H1 (cell line): ENCODE measurements around the gene MRPS14. TPM values are rescaled to one million over a fixed set of nuclear protein-coding genes. Genes with fewer than 3 reads are reported as not detected.

Experiments
- CTCF ChIA-PET: fragments of 300-600 bp; sonication (Branson Sonifier 250); formaldehyde crosslinking; loops from one replicate; lab custom pipeline; 2021; ENCODE audit not compliant: partially characterized antibody; lab: Charles Lee
- POLR2A ChIA-PET: fragments of 300-600 bp; sonication (Branson Sonifier 250); formaldehyde crosslinking; loops from one replicate; lab custom pipeline; 2021; ENCODE audit warnings: inconsistent platforms; ENCODE audit not compliant: partially characterized antibody; lab: Charles Lee
- DNase-seq, 2 experiments: peaks; one replicate each; pipeline versions ENCODE4 v3.0.0 to v3.0.0-alpha.2; 2010 to 2022; ENCODE audit warnings: low spot score in 2 of 2, low read depth in 1 of 2, mixed read lengths in 1 of 2
- FAIRE-seq: peaks from 2 replicates; lab custom pipeline; 2011; peaks lifted over from hg19 to GRCh38; lab: Jason Lieb, UNC
- H2AFZ ChIP-seq: 2 replicates; pipeline ENCODE4 v1.8.1; 2012; ENCODE audit warnings: low read length, inconsistent platforms
- H2AK5ac ChIP-seq: 2 replicates; pipeline ENCODE4 v1.6.1; 2013; ENCODE audit warnings: low read depth, low read length
- H2BK120ac ChIP-seq: replicated peaks from 2 replicates; pipeline ENCODE3; 2013; ENCODE audit warnings: low read depth, low read length, inconsistent platforms
- H2BK12ac ChIP-seq: 2 replicates; pipeline ENCODE4 v1.6.1; 2013; ENCODE audit warnings: low read depth, low read length
- H2BK15ac ChIP-seq: 2 replicates; pipeline ENCODE4 v1.6.1; 2013; ENCODE audit warnings: low read length
- H2BK20ac ChIP-seq: 2 replicates; pipeline ENCODE4 v1.6.1; 2013; ENCODE audit warnings: low read length
- H2BK5ac ChIP-seq: 2 replicates; pipeline ENCODE4 v1.6.1; 2013; ENCODE audit warnings: low read depth, low read length
- H3K14ac ChIP-seq: 2 replicates; pipeline ENCODE4 v1.6.1; 2013; ENCODE audit warnings: inconsistent platforms; ENCODE audit not compliant: insufficient read length
- H3K18ac ChIP-seq: 2 replicates; pipeline ENCODE4 v1.6.1; 2013; ENCODE audit warnings: low read length; ENCODE audit errors: extremely low read depth
- H3K23ac ChIP-seq: 2 replicates; pipeline ENCODE4 v1.6.1; 2013; ENCODE audit warnings: inconsistent platforms; ENCODE audit not compliant: insufficient read length
- H3K23me2 ChIP-seq: 2 replicates; pipeline ENCODE4 v1.6.1; 2013; ENCODE audit warnings: low read depth, low read length
- H3K27ac ChIP-seq: 2 replicates; pipeline ENCODE4 v1.6.1; 2011; ENCODE audit warnings: low read depth, low read length, inconsistent platforms
- H3K27me3 ChIP-seq, 4 experiments: replicated peaks in 1 of 4; 1 replicate in 1 of 4; 2 replicates in 3 of 4; pipeline versions ENCODE4 v1.6.1 to v1.8.1; 2011 to 2013; ENCODE audit warnings: low read length in 3 of 4, mild to moderate bottlenecking in 3 of 4, inconsistent platforms in 2 of 4, mixed read lengths in 2 of 4, moderate library complexity in 1 of 4; ENCODE audit not compliant: control insufficient read depth in 3 of 4, insufficient read depth in 3 of 4; ENCODE audit errors: extremely low read depth in 1 of 4
- H3K36me3 ChIP-seq, 4 experiments: 2 replicates each; pipeline versions ENCODE4 v1.6.1 to v1.8.1; 2011 to 2013; ENCODE audit warnings: mild to moderate bottlenecking in 4 of 4, low read length in 3 of 4, moderate library complexity in 2 of 4, control low read depth in 1 of 4, inconsistent platforms in 1 of 4; ENCODE audit not compliant: insufficient read depth in 4 of 4, control insufficient read depth in 2 of 4
- H3K4ac ChIP-seq: replicated peaks from 2 replicates; pipeline ENCODE3; 2013; ENCODE audit warnings: low read length, low read depth, mixed read lengths, inconsistent platforms; ENCODE audit not compliant: insufficient read length
- H3K4me1 ChIP-seq, 4 experiments: replicated peaks in 1 of 4; 1 replicate in 1 of 4; 2 replicates in 3 of 4; pipeline versions ENCODE4 v1.6.1 to v1.8.1; 2011 to 2013; ENCODE audit warnings: low read length in 3 of 4, inconsistent platforms in 2 of 4, mixed read lengths in 1 of 4; ENCODE audit not compliant: insufficient read depth in 4 of 4, control insufficient read depth in 3 of 4
- H3K4me2 ChIP-seq, 2 experiments: 2 replicates each; pipeline versions ENCODE4 v1.6.1 to v1.8.1; 2011 to 2013; ENCODE audit warnings: low read depth in 2 of 2, low read length in 2 of 2, control low read depth in 1 of 2, inconsistent platforms in 1 of 2, mild to moderate bottlenecking in 1 of 2; ENCODE audit not compliant: insufficient read depth in 1 of 2
- H3K4me3 ChIP-seq, 4 experiments: fragments of 200-600, 300-600 bp in 1 of 4; sonication (generic), shearing (Covaris generic), sonication (Bioruptor Twin) in 1 of 4; 2 replicates each; pipeline versions ENCODE4 v1.5.1 to v1.8.1; 2011 to 2016; ENCODE audit warnings: low read length in 4 of 4, low read depth in 3 of 4, control low read depth in 2 of 4, inconsistent platforms in 2 of 4, mild to moderate bottlenecking in 2 of 4, mixed read lengths in 1 of 4, moderate library complexity in 1 of 4; ENCODE audit not compliant: insufficient read depth in 2 of 4; ENCODE audit errors: extremely low read depth in 1 of 4
- H3K56ac ChIP-seq: replicated peaks from 2 replicates; pipeline ENCODE3; 2013; ENCODE audit warnings: low read depth, mild to moderate bottlenecking, mixed read lengths, low read length, inconsistent platforms; ENCODE audit not compliant: insufficient read length
- H3K79me1 ChIP-seq: 2 replicates; pipeline ENCODE4 v1.6.1; 2013; ENCODE audit warnings: low read depth, low read length, control low read depth
- H3K79me2 ChIP-seq, 2 experiments: 2 replicates each; pipeline versions ENCODE4 v1.6.1 to v1.8.1; 2012 to 2013; ENCODE audit warnings: low read length in 2 of 2, mild to moderate bottlenecking in 2 of 2, inconsistent platforms in 1 of 2; ENCODE audit not compliant: insufficient read depth in 2 of 2, control insufficient read depth in 1 of 2
- H3K9ac ChIP-seq, 4 experiments: replicated peaks in 1 of 4; 1 replicate in 1 of 4; 2 replicates in 3 of 4; pipeline versions ENCODE4 v1.6.1 to v1.8.1; 2011 to 2013; ENCODE audit warnings: low read depth in 3 of 4, low read length in 3 of 4, control low read depth in 2 of 4, mild to moderate bottlenecking in 2 of 4, moderate library complexity in 2 of 4, inconsistent platforms in 1 of 4; ENCODE audit errors: extremely low read depth in 1 of 4
- H3K9me3 ChIP-seq, 2 experiments: 2 replicates each; pipeline versions ENCODE4 v1.6.1 to v1.8.1; 2012 to 2013; ENCODE audit warnings: mild to moderate bottlenecking in 2 of 2, moderate library complexity in 2 of 2, control low read depth in 1 of 2, inconsistent platforms in 1 of 2, low read depth in 1 of 2, low read length in 1 of 2, mixed read lengths in 1 of 2; ENCODE audit not compliant: insufficient read depth in 2 of 2
- H4K20me1 ChIP-seq, 2 experiments: replicated peaks in 1 of 2; 2 replicates each; pipeline versions ENCODE3 to v1.8.1; 2011 to 2013; ENCODE audit warnings: inconsistent platforms in 2 of 2, low read length in 2 of 2, mild to moderate bottlenecking in 1 of 2; ENCODE audit not compliant: insufficient read depth in 2 of 2, control insufficient read depth in 1 of 2
- H4K5ac ChIP-seq: 2 replicates; pipeline ENCODE4 v1.6.1; 2013; ENCODE audit warnings: low read length, low read depth, mixed read lengths, inconsistent platforms; ENCODE audit not compliant: insufficient read length
- H4K8ac ChIP-seq: 2 replicates; pipeline ENCODE4 v1.8.0; 2013; ENCODE audit warnings: mild to moderate bottlenecking, moderate library complexity, low read length, inconsistent platforms; ENCODE audit not compliant: insufficient read depth; ENCODE audit errors: extremely low read depth
- H4K91ac ChIP-seq: replicated peaks from 2 replicates; pipeline ENCODE3; 2013; ENCODE audit warnings: low read length, mixed read lengths, inconsistent platforms; ENCODE audit not compliant: insufficient read length
- CTCF ChIP-seq, 3 experiments: IDR thresholded peaks; 1 replicate in 2 of 3; 2 replicates in 1 of 3; pipeline versions ENCODE4 v1.5.1 to v1.6.1; 2011; ENCODE audit warnings: low read length in 3 of 3, mild to moderate bottlenecking in 3 of 3, inconsistent platforms in 2 of 3, low read depth in 1 of 3, moderate library complexity in 1 of 3; ENCODE audit not compliant: insufficient read depth in 1 of 3; ENCODE audit errors: control extremely low read depth in 1 of 3
- FOSL1 ChIP-seq: IDR thresholded peaks from 2 replicates; pipeline ENCODE4 v1.6.1; 2011; ENCODE audit warnings: mild to moderate bottlenecking, low read depth, low read length, moderate library complexity; ENCODE audit not compliant: insufficient read depth
- GABPA ChIP-seq: IDR thresholded peaks from 2 replicates; pipeline ENCODE4 v1.6.1; 2011; ENCODE audit warnings: mild to moderate bottlenecking, low read length, moderate library complexity, borderline replicate concordance; ENCODE audit not compliant: insufficient read depth
- JUN ChIP-seq: IDR thresholded peaks from 2 replicates; pipeline ENCODE4 v1.6.1; 2011; ENCODE audit warnings: low read depth, mild to moderate bottlenecking, improper control_type of control experiment, low read length
- KDM1A ChIP-seq: fragments of 200-600, 300-600 bp; sonication (generic); IDR thresholded peaks from 2 replicates; pipeline ENCODE4 v1.7.1; 2016; ENCODE audit warnings: mild to moderate bottlenecking, low read length, borderline replicate concordance
- MAFK ChIP-seq: IDR thresholded peaks from 2 replicates; pipeline ENCODE4 v1.6.1; 2012; ENCODE audit warnings: low read depth, mild to moderate bottlenecking, improper control_type of control experiment, low read length
- RAD21 ChIP-seq, 2 experiments: IDR thresholded peaks in 1 of 2; conservative IDR thresholded peaks in 1 of 2; 2 replicates each; pipeline ENCODE4 v1.6.1; 2011; ENCODE audit warnings: low read depth in 2 of 2, low read length in 2 of 2, improper control_type of control experiment in 1 of 2, inconsistent platforms in 1 of 2, mild to moderate bottlenecking in 1 of 2, moderate library complexity in 1 of 2
- RXRA ChIP-seq: IDR thresholded peaks from 2 replicates; pipeline ENCODE4 v1.6.1; 2011; ENCODE audit warnings: low read depth, mild to moderate bottlenecking, low read length, moderate library complexity; ENCODE audit not compliant: insufficient read depth
- SP2 ChIP-seq: IDR thresholded peaks from 2 replicates; pipeline ENCODE4 v1.6.1; 2012; ENCODE audit warnings: mild to moderate bottlenecking, low read length, inconsistent platforms
- SP4 ChIP-seq: IDR thresholded peaks from 2 replicates; pipeline ENCODE4 v1.6.1; 2012; ENCODE audit warnings: low read length, inconsistent platforms
- SRF ChIP-seq: IDR thresholded peaks from 2 replicates; pipeline ENCODE4 v1.6.1; 2011; ENCODE audit warnings: mild to moderate bottlenecking, low read depth, low read length, moderate library complexity
- WGBS, 2 experiments: shearing (Covaris generic) in 1 of 2; methylation state at CpG; one replicate each; pipeline versions ENCODE4 v1.1.6 to v1.1.7; 2013 to 2015; ENCODE audit warnings: low lambda C conversion rate in 2 of 2, mixed read lengths in 2 of 2, inconsistent platforms in 1 of 2, low coverage in 1 of 2, missing lambda C conversion rate in 1 of 2; ENCODE audit not compliant: insufficient replicate concordance in 2 of 2, insufficient coverage in 1 of 2, insufficient read length in 1 of 2; ENCODE audit errors: extremely low coverage in 1 of 2, missing lambda C conversion rate in 1 of 2; 5-methylcytosine and 5-hydroxymethylcytosine counted together
- polyA plus RNA-seq, 7 experiments: library from polyadenylated mRNA; depleted of rRNA in 3 of 7; stranded (reverse) in 5 of 7; unstranded in 2 of 7; fragments of >200 nt in 5 of 7; fragments of 200-250 nt in 2 of 7; gene quantifications; 1 replicate in 5 of 7; 2 replicates in 1 of 7; 4 replicates in 1 of 7; pipeline versions ENCODE4 v1.2.1 to v1.2.3, GENCODE V29; 2011 to 2013; ENCODE audit warnings: missing spikeins in 2 of 7, mixed read lengths in 2 of 7
- total RNA-seq: library from RNA; stranded (reverse); fragmentation: NEBNext Ultra II Directional; extraction: Animal tissue kit (Norgen Biotek cat#: 25700); gene quantifications from 2 replicates; pipeline ENCODE4 v1.2.1, GENCODE V29; 2021

MRPS14 gene
- total and polyA plus RNA-seq, 2 of the 8 experiments (the other 6 are each of a cell fraction or from before 2014, with no cell fraction given): 27.5 to 38.7 TPM

DNA sequence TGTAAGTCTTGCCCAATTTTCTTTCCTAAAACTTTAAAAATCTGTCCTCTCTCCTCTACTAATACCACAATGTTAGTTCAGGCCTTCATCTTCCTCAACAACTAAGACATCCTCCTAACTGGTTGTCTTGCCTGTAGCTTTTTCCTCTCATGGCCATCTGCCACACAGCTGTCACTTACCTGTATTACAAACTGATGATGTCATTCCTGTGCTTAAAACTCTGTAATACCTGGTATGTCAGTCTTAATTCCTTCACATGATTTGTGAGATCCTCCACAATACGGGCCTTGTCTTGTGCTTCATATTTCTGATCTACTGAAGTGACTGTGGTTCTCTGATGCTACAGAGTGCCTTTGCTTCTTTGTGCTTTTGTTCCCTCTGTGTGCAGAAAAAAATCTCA lies 9.8 kb downstream of the MRPS14 start:
- H4K91ac ChIP-seq: no peak overlapping the region
- no peak overlapping the region for H3K14ac ChIP-seq
- ChIA-PET POLR2A (interaction anchor here (1.3 to 7.5 kb wide), 2 partner anchors 8 to 14 kb away, joined by 4 to 49 read pairs; partner anchors contain the start of gene CACYBP), CTCF (interaction anchor here (1.7 kb wide), 1 partner anchor 9 kb away, joined by 5 read pairs; the partner anchor contains the start of gene MRPS14)
- H4K20me1 ChIP-seq: peaks cover 2 to 5% of the 10 kb centered on the region in 2 experiments
- no peak overlapping the region for H4K8ac ChIP-seq
- no peaks in the 10 kb centered on the region; the same call in 1 of the 2 replicates for H3K23me2 ChIP-seq
- H3K4me1 ChIP-seq: no peaks in the 10 kb centered on the region
- H3K27me3 ChIP-seq: no peaks in the 10 kb centered on the region
- H3K4ac ChIP-seq: no peak overlapping the region
- H3K9me3 ChIP-seq: no peaks in the 10 kb centered on the region
- peaks cover 7 to 77% (median 44%) of the 10 kb centered on the region in 4 experiments for H3K36me3 ChIP-seq
- H3K56ac ChIP-seq: no peak overlapping the region
- no peaks in the 10 kb centered on the region for H3K79me2 ChIP-seq
- no peak overlapping the region for H3K27ac ChIP-seq
- FAIRE-seq (no peak), DNase-seq (no peak)
- no peak overlapping the region for H2BK20ac ChIP-seq
- H2AK5ac ChIP-seq: no peak overlapping the region
- no peak overlapping the region for H3K9ac ChIP-seq
- H2BK15ac ChIP-seq: no peak overlapping the region
- no peak overlapping the region for H4K5ac ChIP-seq
- H3K4me2 ChIP-seq: no peak overlapping the region
- H2AFZ ChIP-seq: no peak overlapping the region
- H3K18ac ChIP-seq: no peak overlapping the region
- no peaks in the 10 kb centered on the region; the same call in 1 of the 2 replicates for H3K79me1 ChIP-seq
- no peak overlapping the region for H3K23ac ChIP-seq
- no peak overlapping the region for H2BK12ac ChIP-seq
- 82% methylated on average over 1 of the region's 1 CpG; no CpG with 5 or more reads in 1 of the 2 experiments for WGBS, 2 experiments
- no peak overlapping the region for H3K4me3 ChIP-seq
- no peak overlapping the region for H2BK120ac ChIP-seq
- H2BK5ac ChIP-seq: no peak overlapping the region
- no peak for TF ChIP-seq SP2
- TF ChIP-seq MAFK: no peak
- TF ChIP-seq GABPA: no peak
- TF ChIP-seq SP4: no peak
- TF ChIP-seq RXRA: no peak
- TF ChIP-seq RAD21 (IDR thresholded peaks at IDR 0.05 in 1 of 2, conservative IDR thresholded peaks at IDR 0.05 in 1 of 2; ENCODE audit: low read depth in 2 of 2, low read length in 2 of 2): no peak
- TF ChIP-seq JUN: no peak
- no peak for TF ChIP-seq SRF
- TF ChIP-seq KDM1A: no peak
- no peak for TF ChIP-seq CTCF (IDR thresholded peaks at IDR 0.05; ENCODE audit: control extremely low read depth in 1 of 3, insufficient read depth in 1 of 3, low read depth in 1 of 3, low read length in 3 of 3)
- TF ChIP-seq FOSL1: no peak
